NCI-H1092 treated with DMSO at 0.1 percent for 48 hours (cell line): ENCODE results near the gene IL1R2.

ENCODE experiments used
- DNase-seq: peaks from one replicate; lab custom pipeline; 2025; lab: John Stamatoyannopoulos, UW

Gene IL1R2

DNA sequence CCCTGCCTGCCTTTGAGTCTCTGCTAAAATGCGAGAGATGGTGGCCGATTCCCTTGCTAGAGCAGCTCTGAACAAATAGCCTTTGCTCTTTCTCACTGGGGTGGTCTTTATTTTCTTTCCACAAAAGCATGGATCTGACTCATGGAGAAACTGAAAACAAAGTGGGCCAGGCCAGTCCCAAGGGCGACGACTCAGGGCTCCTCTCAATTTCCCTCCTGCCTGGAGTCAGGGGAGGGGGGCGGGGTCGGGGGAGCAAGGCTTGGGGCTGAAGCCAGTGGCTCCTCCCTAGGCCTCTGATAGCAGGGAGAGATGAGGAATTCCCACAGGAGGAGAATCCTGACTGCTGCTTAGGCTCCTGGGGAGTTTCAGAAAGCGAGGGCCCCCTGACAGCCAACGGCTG lies 17.1 kb upstream of the IL1R2 start:
- no peak for DNase-seq

DNA sequence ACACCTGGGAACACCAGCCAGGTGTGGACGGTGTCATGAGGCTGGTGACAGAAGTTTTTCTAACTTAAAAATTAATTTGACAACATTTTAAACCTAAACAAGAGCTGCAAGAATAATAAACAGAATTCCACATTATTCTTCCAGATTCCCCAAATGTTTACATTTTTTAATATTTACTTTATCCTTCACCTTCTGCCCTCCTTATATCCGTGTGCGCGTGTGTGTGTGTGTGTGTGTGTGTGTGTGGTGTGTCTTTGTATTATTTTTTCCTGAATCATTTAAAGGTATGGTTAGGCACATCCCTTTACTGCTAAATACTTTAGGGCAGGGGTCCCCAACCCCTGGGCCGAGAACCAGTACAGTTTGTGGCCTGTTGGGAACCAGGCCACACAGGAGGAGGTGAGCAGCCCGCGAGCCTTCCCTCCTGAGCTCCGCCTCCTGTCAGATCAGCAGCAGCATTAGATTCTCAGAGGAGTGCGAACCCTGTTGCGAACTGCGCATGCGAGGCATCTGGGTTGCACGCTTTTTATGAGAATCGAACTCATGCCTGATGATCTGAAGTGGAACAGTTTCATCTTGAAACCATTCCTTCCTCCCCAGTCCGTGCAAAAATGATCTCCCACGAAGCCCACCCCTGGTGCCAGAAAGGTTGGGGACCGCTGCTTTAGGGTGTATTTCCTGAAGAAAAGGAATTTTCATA lies 16.4 kb upstream of the IL1R2 start:
- no peak for DNase-seq

DNA sequence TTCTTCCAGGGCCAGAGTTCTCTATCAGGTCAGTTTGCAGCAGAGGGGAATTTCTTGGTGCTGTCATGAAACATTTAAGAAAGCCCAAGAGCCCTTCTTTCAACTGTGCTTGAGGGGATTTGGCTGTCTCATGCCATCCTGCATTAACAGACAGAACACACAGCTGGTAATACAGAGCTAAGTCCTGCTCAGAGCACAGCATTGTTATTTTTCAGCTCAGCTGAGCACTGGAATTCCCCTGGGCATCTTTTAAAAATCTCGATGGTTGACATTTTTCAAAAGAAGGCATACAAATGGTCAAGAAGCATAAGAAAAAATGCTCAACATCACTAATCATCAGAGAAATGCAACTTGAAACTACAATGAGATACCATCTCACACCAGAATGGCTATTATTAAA lies 14.9 kb upstream of the IL1R2 start:
- no peak for DNase-seq

DNA sequence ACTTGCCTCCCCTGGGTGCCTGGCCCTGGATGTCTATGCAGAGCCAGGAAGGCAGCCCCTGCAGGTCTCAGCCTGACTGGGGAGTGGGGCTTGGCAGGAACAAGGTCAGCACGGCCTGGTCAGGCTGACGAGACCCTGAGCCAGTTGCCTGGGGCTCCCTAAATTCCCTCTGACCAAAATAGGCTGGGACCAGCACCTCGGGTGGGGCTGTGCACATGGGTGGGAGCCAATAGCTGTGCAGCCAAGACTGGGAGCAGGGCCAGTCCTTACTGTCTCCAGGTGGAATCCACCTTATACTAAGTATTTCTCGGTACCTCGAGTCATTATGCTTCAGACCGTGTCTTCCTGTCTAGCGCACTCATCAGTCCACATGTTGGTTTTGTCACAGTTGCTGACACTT lies 11.4 kb upstream of the IL1R2 start:
- no peak for DNase-seq

DNA sequence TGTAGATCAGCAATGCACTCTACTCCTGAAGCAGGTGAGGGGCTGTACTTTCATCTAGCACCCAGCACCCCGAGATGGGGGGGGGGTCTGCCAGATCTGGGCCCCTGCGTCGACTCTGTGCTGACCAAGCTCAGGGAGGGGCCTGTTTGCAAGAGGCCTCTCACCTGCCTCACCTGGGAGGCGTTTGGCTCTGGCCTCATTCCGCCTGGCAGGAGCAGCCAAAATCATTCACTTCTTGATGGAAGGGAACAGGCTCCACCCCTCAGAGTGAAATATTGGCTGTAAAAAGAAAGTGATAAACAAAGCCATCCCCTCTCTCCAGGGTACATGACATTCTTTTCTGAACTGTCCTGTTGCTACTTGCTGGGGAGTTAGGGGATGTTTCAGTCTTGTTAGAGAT lies 10.7 kb upstream of the IL1R2 start:
- no peak for DNase-seq

DNA sequence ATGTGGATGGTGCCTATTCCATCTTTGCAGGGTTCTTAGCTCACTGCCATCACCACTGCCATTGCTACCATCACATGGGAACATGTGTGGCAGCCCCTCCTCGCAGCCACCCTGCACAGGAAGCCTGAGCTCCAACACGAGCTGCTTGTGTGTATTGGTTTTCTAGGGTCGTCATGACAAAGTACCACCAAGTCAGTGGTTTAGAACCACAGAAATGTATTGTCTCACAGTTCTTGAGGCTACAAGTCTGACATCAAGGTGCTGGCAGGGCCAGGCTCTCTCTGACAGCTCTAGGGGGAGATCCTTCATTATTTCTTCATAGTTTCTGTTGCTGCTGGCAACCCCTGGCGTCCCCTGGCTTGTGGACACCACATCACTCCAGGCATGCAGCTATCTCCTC lies 10.3 kb upstream of the IL1R2 start:
- no peak for DNase-seq

DNA sequence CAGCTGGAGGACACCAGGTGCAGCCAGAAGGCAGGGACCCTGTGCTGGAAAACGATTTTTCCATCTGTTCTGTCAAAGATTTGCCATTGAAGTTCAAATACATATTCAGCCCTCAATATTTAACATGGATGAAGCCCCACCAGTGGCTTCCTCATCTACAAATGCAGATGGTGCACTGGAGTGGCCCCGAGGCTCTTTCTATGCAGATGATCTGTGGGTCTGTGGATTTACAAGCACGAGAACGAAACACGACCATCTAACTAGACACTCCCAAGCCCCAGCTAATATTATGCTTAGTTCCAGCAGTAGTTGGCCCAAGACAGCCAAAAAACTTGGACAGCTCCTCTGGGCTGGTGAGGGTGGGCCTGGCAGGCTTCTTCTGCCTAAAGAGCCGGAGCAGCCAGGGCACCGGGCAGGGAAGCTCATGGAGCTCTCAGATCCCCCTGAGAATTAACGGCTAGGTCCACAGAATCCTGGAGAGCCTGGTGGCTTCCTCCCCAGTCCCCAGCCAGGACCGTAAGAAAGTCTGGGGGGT lies 9.2 kb upstream of the IL1R2 start:
- DNase-seq = no peak

DNA sequence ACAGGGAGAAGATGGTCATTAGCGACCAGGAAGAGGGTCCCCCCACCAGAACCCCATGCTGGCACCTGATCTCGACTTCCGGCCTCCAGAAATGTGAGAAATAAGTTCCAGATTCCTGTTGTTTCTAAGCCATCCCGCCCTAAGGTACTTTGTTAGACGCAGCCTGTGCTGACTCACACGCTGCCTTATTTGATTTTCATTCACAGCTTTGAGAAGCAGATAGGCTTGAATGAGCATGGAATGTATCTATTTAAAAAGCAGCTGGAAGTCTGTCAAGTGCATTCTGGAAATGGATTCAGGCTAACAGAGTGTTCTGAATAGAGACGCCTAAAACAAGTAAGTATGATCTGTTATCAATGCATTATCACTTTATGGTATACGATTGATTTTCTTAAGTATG lies 8.3 kb upstream of the IL1R2 start:
- peak; percentile 35 for DNase-seq

DNA sequence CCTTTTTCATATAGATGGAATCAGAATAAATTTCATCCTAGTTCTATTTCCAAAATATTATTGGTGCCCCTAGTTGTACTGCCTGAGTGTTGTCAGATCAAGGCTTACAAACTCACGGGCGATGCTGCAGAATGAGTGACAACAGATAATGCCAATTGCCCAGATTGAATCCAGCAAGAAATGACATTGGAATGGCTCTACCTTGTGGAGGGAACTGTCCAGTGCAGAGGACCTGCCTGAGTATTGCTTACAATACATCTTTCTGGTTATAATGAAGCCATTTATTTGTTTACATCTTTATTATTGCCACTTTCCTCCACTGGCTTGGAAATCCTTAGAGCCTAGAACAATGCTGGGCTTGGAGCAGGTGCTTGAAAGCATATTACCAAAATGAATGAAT lies 7.8 kb upstream of the IL1R2 start:
- no peak for DNase-seq

DNA sequence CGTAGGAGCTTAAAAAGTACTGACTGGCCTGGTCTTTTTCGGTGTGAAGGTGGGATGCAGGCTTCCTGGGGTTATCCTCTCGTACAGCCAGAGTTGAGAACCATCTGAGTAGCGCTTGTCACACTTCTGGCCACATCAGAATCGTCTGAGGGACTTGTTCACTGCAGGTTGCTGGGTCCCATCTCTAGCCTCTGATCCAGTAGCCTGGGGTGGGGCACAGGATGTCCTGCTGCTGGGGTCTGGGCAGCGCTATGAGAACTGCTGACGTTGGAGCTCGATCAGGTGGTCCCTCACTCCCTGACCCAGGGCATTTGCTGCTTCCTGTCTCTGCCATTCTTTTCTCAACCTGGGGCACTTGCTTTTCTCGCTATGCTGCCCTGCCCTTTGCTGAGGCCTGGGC lies 7.1 kb upstream of the IL1R2 start:
- DNase-seq = no peak

DNA sequence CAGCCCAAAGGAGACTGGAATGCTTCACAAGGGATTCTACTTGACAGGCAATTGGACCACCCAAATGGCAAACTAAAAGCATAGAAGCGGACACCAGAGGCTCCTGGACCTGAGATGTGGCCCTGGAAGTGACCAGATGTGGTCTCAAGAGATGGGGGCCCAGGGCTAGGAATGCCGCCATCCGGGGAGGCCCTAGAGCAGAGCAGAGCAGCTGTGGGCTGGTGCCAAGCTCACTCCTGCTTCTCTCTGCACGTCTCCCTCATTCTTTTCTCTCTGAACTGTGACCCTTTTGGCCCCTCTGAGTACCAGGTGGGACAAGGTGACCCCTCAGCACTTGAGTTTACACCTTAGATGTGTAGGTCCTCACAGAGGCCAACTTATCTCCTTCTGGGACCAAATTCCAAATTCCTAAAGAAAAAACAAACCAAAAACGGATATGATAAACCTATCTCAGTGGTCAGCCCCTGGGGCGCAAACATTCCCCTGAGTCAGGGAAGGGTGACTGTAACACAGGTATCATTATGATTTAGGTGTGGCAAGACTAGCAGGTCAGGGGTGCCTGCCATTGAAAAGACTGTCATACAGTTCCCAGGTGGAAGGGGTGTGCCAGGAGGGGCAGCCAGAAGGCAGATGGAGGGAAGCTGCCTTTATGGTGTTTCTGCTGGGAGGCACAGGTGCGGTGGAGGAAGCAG lies 6.5 kb upstream of the IL1R2 start:
- DNase-seq = no peak

DNA sequence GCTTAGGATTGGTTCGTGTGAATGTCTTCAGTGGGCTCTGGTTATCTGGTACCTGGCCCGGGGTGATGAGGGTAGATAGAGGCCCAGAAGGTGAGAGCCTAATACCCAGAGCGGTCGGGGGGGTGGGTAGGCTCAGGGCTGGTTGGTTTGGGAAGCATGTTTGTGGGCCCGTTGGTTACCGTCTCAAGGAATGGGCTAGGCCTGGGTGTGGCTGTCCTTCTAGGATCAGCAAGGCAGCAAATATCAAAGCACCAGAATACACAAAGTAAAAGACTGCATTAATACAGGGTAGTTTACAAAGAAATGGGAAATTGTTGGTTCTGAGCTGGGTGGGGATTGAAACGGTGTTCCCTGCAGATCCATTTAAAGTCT lies 6.0 kb upstream of the IL1R2 start:
- no peak for DNase-seq

DNA sequence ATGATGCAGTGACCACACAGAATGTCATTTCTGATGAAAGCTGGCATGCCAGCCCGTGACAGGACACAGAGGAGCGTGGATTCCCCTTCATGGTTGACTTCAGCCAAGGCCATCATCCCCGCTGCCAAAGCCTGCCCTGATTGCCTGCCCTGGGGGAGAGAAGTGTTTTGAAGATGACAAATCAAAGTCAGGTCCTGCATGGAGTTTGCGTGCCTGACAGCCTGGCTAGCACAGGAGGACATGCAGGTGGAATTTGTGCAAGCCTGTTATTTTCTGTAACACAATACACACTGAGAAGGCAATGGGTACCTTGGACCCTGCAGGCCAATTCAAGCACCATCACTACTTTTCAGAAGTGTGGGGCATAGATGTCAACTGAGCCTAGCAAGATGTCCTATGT lies 5.4 kb upstream of the IL1R2 start:
- DNase-seq = no peak

DNA sequence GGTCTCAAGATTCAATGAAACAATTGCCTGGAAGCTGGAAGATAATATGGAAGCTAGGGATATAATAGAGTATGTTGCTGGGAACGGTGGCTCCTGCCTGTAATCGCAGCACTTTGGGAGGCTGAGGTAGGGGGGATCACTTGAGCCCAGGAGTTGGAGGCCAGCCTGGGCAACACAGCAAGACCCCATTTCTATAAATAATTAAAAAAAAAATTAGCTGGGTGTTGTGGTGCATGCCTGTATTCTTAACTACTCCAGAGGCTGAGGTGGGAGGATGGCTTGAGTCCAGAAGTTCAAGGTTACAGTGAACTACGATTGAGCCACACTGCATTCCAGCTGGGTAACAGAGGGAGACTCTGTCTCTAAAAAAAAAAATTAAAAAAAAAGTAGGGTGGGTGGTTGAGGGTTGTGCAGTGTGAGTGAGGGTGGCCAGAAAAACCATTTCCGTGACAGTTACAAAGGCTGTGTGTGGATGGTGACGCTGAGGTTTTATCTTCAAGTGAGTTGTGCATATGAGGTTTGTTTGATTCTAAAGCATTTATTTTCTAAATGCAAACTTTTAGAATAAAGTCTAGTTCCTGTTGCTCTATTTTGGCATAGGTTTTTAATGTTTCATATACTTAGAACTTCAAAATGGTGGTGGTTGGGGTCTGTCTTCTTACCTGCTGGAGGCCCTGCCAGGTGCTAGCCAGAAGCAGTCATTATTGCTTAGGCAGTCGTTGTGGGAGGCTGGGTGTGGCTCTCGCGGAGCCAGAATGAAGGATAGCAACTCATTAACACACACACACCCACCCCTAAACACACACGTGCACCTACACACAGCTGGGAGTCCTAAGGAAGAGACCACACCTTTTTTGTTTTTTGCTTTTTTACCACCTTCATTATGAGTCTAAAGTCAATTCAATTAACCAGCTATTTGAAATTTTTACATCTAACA lies 4.7 kb upstream of the IL1R2 start:
- no peak for DNase-seq

DNA sequence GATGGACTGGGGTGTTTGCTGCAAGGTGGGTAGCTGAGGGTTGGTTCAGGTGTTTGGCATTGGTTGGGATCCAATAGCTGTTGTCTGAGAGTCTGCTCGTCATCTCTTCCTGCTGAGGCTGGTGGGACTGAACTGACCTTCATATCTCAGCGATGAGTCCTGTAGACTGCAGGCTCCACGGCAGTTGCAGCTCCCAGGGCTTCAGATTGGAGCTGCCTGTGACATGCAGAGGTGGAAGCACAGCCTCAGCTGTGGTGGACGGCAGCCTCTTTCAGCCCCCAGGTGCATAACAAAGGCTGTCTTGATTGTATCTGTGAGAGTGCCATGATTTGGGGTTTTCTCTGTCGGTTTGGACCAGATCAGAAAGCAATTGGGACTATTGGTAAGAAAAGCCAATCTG lies 3.9 kb upstream of the IL1R2 start:
- DNase-seq = no peak

DNA sequence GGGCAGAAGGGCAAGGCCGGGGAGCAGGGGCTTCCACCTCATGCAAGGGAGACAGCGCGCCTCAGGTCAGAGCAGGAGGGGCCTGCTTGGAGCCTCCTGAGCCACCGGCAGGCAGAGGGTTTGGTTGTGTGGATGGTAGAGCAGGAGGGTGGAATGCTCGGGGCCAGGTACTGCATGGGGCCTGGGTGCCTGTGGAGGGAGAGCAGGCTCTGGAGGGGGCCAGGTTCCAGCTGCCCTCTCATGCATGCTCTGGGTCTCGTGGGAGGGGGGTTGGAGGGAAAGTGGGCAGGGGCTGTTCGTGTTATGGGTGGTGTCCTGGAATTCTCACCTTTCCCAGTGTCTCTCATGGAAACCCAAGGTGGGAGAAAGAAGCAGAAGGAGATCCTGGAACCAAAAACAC lies 3.2 kb upstream of the IL1R2 start:
- no peak for DNase-seq

DNA sequence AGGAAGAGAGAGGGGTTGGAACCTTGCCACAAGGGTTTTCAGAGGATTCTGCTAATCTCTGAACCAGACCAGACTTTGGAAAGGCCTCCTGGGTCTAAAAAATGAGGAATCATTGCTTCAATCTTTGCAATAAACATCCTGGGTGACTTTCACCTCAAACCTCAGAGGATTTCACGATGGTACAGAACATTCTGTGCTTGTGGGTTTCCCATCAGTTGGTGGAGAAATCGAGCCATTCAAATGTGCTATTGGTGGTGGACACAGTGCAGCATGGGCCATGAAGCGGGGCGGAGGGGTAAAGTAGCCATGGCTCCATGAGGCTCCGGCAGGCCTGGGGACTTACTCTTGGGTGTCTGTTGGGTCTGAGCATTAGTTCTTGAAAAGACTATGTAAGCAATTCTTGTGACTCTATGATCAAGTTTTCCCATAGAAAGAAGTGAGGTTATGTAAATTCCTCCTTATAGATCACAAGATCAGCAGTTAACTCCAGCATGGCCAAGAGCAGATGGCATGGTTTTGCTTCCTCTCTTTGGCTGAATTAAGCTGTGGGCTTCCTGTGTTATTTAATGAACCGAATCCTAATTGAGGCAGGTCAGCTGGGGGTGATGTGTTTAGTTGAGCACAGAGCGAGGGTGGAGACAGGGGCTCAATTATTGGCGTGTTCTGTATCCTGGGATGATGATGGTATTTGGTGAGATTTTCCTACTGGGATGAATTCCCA lies 1.9 kb upstream of the IL1R2 start:
- DNase-seq = no peak

DNA sequence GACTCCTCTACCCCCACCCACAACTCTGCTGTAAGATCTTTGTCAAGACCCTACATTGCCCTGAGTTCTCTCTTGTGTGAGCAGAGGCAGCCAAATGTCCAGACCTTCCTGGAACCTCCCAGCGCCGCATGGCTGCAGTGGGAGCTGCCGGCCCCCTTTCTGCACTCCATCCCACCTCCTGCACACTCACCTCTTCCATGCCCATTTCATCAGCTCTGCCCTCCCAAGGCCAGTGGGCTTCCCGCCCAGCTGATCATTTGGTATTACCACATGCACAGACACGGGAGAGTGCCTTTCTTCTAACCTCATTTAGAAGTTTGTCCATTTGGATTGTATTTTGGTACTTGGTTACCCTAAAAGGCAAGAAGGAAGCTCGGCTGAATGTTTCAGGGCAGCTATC lies 2.0 kb downstream of the IL1R2 start:
- DNase-seq = no peak

DNA sequence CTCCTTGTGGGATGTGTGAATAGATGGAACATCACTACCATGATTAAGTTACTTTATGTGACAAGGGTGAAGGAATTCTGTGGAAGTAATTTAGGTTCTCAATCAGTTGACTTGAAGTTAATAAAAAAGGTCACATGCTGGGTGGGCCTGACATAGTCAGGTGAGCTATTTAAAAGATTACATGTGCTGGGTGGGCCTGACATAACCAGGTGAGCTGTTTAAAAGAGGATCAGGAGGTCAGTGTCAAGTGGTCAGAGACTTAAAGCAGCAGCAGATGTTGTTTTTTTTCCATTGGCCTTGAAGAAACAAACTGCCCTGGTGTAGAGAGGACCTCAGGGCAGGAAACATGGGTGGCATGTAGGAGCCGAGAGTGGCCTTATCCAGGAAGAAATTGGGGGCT lies 3.3 kb downstream of the IL1R2 start:
- DNase-seq = no peak

DNA sequence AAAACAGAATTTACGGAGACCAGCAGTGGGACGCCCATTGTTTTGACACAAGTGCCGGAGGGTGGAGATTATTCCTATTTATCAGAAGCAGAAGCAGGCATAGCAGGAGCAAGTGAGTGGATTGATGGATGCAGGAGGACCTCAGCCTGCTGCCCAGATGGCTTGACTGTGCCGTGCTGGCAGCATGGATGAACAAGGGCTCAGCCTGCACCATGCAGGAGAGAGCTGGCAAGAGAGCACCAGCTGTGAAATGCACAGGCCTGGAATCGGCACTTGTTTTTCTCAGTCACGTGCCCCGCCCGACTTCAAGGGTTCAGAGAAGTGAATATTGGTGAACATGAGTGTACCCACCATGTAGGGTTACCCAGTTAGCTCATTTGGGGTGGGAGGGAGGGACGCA lies 4.0 kb downstream of the IL1R2 start:
- no peak for DNase-seq

DNA sequence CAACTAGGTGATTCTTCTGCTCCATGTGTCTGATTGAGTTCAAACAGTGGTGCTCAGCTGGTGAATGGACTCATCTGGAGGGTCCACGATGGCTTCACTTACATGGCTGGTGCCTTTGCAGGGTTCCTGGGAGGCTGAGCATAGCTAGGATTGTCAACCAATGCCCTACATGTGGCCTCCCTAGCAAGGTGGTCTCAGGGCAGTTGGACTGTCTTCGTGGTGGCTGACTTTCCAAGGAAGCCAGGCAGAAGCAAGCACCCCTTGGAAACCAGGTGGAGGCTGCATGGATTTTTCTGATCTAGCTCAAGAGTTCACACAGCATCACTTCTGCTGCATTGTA lies 6.8 kb downstream of the IL1R2 start:
- DNase-seq = no peak
